IMR-90 (cell line): ENCODE results near the gene HMGCS2. TPM values are rescaled to one million over a fixed set of nuclear protein-coding genes. Genes with fewer than 3 reads are reported as not detected.

ENCODE experiments used
- ATAC-seq: fragments of 200-7000 bp; cut with Tn5 transposase; 2 replicates; pipeline ENCODE4 v1.9.1; 2020; ENCODE audit warnings: low read depth, mild to moderate bottlenecking, moderate library complexity
- BruUV-seq: library from RNA; stranded (reverse); fragments of 400-500 nt; replicated peaks from 2 replicates; lab custom pipeline; 2021; lab: Mats Ljungman, UMichigan
- CTCF ChIA-PET: fragments of 300-600 bp; formaldehyde crosslinking; extraction: SDS; loops from one replicate; lab custom pipeline; 2021; ENCODE audit warnings: antibody characterized with exemption; lab: Yijun Ruan, JAX
- POLR2A ChIA-PET: fragments of 300-600 bp; sonication (Branson Sonifier 250); formaldehyde crosslinking; loops from one replicate; lab custom pipeline; 2022; ENCODE audit warnings: antibody characterized with exemption; ENCODE audit not compliant: unreplicated experiment; lab: Charles Lee
- DNase-seq: peaks from one replicate; pipeline ENCODE4 v3.0.0; 2013
- H2AFZ ChIP-seq: replicated peaks from 2 replicates; pipeline ENCODE3; 2013; ENCODE audit warnings: low read length, mild to moderate bottlenecking; ENCODE audit not compliant: poor library complexity
- H2AK5ac ChIP-seq: 2 replicates; pipeline ENCODE4 v1.6.1; 2013; ENCODE audit warnings: low read depth, low read length, inconsistent platforms
- H2AK9ac ChIP-seq: replicated peaks from 2 replicates; pipeline ENCODE3; 2013; ENCODE audit warnings: mild to moderate bottlenecking, low read depth, low read length, moderate library complexity; ENCODE audit not compliant: poor library complexity
- H2BK120ac ChIP-seq: 2 replicates; pipeline ENCODE4 v1.6.1; 2013; ENCODE audit warnings: low read depth, low read length, inconsistent platforms
- H2BK15ac ChIP-seq: 3 replicates; pipeline ENCODE4 v1.6.1; 2013; ENCODE audit warnings: low read depth, low read length, inconsistent platforms
- H2BK20ac ChIP-seq: 2 replicates; pipeline ENCODE4 v1.6.1; 2013; ENCODE audit warnings: low read depth, mild to moderate bottlenecking, inconsistent platforms, low read length, moderate library complexity
- H2BK5ac ChIP-seq: 2 replicates; pipeline ENCODE4 v1.6.1; 2013; ENCODE audit warnings: mild to moderate bottlenecking, low read depth, low read length, inconsistent platforms; ENCODE audit not compliant: poor library complexity, severe bottlenecking
- H3K14ac ChIP-seq: replicated peaks from 2 replicates; pipeline ENCODE4 v1.6.1; 2013; ENCODE audit warnings: low read depth, low read length, inconsistent platforms
- H3K18ac ChIP-seq: 2 replicates; pipeline ENCODE4 v1.6.1; 2013; ENCODE audit warnings: low read depth, low read length, control low read depth
- H3K23ac ChIP-seq: 2 replicates; pipeline ENCODE4 v1.6.1; 2013; ENCODE audit warnings: low read depth, low read length, inconsistent platforms
- H3K27ac ChIP-seq: 2 replicates; pipeline ENCODE4 v1.5.1; 2013; ENCODE audit warnings: mild to moderate bottlenecking, control low read depth, low read length; ENCODE audit not compliant: insufficient read depth
- H3K27me3 ChIP-seq: 2 replicates; pipeline ENCODE4 v1.6.1; 2013; ENCODE audit warnings: low read length; ENCODE audit not compliant: control insufficient read depth, insufficient read depth
- H3K36me3 ChIP-seq: 2 replicates; pipeline ENCODE4 v1.6.1; 2013; ENCODE audit warnings: low read length, mixed read lengths; ENCODE audit not compliant: control insufficient read depth, insufficient read depth
- H3K4ac ChIP-seq: 2 replicates; pipeline ENCODE4 v1.6.1; 2013; ENCODE audit warnings: low read depth, low read length, inconsistent platforms
- H3K4me1 ChIP-seq: 2 replicates; pipeline ENCODE4 v1.6.1; 2013; ENCODE audit warnings: low read length, mixed read lengths; ENCODE audit not compliant: control insufficient read depth, insufficient read depth
- H3K4me2 ChIP-seq: 2 replicates; pipeline ENCODE4 v1.6.1; 2013; ENCODE audit warnings: low read depth, mild to moderate bottlenecking, control low read depth, low read length, moderate library complexity
- H3K4me3 ChIP-seq: 2 replicates; pipeline ENCODE4 v1.5.1; 2013; ENCODE audit warnings: low read depth, mild to moderate bottlenecking, control low read depth, low read length, moderate library complexity; ENCODE audit not compliant: insufficient read depth
- H3K56ac ChIP-seq: 2 replicates; pipeline ENCODE4 v1.6.1; 2013; ENCODE audit warnings: low read length, inconsistent platforms; ENCODE audit not compliant: insufficient read depth; ENCODE audit errors: extremely low read depth
- H3K79me1 ChIP-seq, 2 experiments: 2 replicates each; pipeline ENCODE4 v1.6.1; 2013; ENCODE audit warnings: low read length in 2 of 2, inconsistent platforms in 1 of 2, low read depth in 1 of 2
- H3K9ac ChIP-seq: 2 replicates; pipeline ENCODE4 v1.6.1; 2013; ENCODE audit warnings: low read depth, low read length, control low read depth
- H3K9me1 ChIP-seq: 2 replicates; pipeline ENCODE4 v1.6.1; 2013; ENCODE audit warnings: low read length, inconsistent platforms; ENCODE audit not compliant: insufficient read depth
- H3K9me3 ChIP-seq: 2 replicates; pipeline ENCODE4 v1.6.1; 2013; ENCODE audit warnings: low read length; ENCODE audit not compliant: control insufficient read depth, insufficient read depth
- H4K20me1 ChIP-seq: 2 replicates; pipeline ENCODE4 v1.6.1; 2013; ENCODE audit warnings: low read length, inconsistent platforms; ENCODE audit not compliant: insufficient read depth
- H4K5ac ChIP-seq: 2 replicates; pipeline ENCODE4 v1.6.1; 2013; ENCODE audit warnings: mild to moderate bottlenecking, low read depth, low read length, control low read depth
- H4K8ac ChIP-seq, 2 experiments: 2 replicates each; pipeline ENCODE4 v1.6.1; 2013; ENCODE audit warnings: low read depth in 2 of 2, low read length in 2 of 2, control low read depth in 1 of 2, inconsistent platforms in 1 of 2
- H4K91ac ChIP-seq: 2 replicates; pipeline ENCODE4 v1.6.1; 2013; ENCODE audit warnings: low read depth, low read length, inconsistent platforms; ENCODE audit not compliant: insufficient read depth
- MXI1 ChIP-seq: IDR thresholded peaks from 2 replicates; pipeline ENCODE4 v1.6.1; 2012; ENCODE audit warnings: low read depth, mild to moderate bottlenecking, low read length, moderate library complexity, borderline replicate concordance
- NFE2L2 ChIP-seq: fragments of 150-350 bp; IDR thresholded peaks from 2 replicates; pipeline ENCODE4 v1.6.1; 2016; ENCODE audit warnings: low read depth, mild to moderate bottlenecking, low read length
- RFX5 ChIP-seq: IDR thresholded peaks from 2 replicates; pipeline ENCODE4 v1.8.0; 2012; ENCODE audit warnings: low read depth, mild to moderate bottlenecking, low read length, moderate library complexity
- SMC3 ChIP-seq: fragments of 150-350 bp; IDR thresholded peaks from 2 replicates; pipeline ENCODE4 v1.6.1; 2016; ENCODE audit warnings: low read depth, mild to moderate bottlenecking, antibody characterized with exemption, low read length, moderate library complexity
- WGBS, 2 experiments: methylation state at CpG; one replicate each; pipeline versions ENCODE4 v1.1.5 to v1.1.7; 2013; ENCODE audit warnings: missing lambda C conversion rate in 2 of 2; ENCODE audit not compliant: insufficient read length in 1 of 2; ENCODE audit errors: extremely low coverage in 2 of 2; 5-methylcytosine and 5-hydroxymethylcytosine counted together
- dilution Hi-C: fragments of 300-500 bp; cut with HindIII; formaldehyde crosslinking; loops from one replicate; pipeline ENCODE4 v1.14.3; 2018; ENCODE audit warnings: low sequenced_read_pairs; ENCODE audit not compliant: unreplicated experiment
- in situ Hi-C: fragments of 300-500 bp; cut with MboI; formaldehyde crosslinking; loops from 3 replicates; pipeline ENCODE4 v1.14.3; 2019; ENCODE audit warnings: low sequenced_read_pairs, inconsistent platforms, mixed read lengths
- intact Hi-C: fragments of 100-400 bp; cut with micrococcal nuclease; formaldehyde crosslinking; loops from 2 replicates; pipeline ENCODE4 v1.10.0; 2022
- polyA plus RNA-seq, 3 experiments: library from polyadenylated mRNA; depleted of rRNA; stranded (reverse); fragments of >200 nt; gene quantifications; 2 replicates each; pipeline ENCODE4 v1.2.3, GENCODE V29; 2012; ENCODE audit warnings: low replicate concordance in 1 of 3
- total RNA-seq: library from RNA; depleted of rRNA; stranded (reverse); fragments of >200 nt; gene quantifications from 2 replicates; pipeline ENCODE4 v1.2.3, GENCODE V29; 2012
- TF ChIP-seq, protein P1 (sequence below): fragments of 150-350 bp; IDR thresholded peaks from 2 replicates; pipeline ENCODE4 v1.6.1; 2017; ENCODE audit warnings: mild to moderate bottlenecking, antibody characterized with exemption, low read length, low read depth

HMGCS2 gene
- total and polyA plus RNA-seq, 2 of the 4 experiments (the other 2 are of a cell fraction), result not detected

DNA sequence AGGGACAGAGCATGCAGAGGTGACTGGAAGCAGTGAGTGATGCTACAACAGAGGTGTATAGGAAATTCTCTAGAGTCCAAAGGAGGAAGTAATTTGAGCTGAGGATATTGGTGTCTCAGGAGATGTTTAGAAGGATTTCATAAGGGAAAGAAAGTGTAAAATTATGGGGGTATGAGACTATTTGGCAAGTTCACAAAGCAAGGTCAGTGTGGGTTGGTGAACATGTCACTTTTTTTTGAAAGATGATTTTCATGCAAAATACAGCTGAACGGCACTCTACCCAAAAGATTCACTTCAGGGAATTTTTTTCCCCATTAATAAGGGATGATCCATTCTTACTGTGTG, 24.1 kb downstream of the HMGCS2 start:
- Histone ChIP-seq H3K36me3 (peaks cover 39% of the 10 kb centered on the region; the same call in 1 of the 2 replicates), H3K23ac (no peak overlapping the region), H3K27ac (no peak overlapping the region), H3K4ac (no peak overlapping the region), H2AK9ac (no peak overlapping the region), H3K56ac (no peak overlapping the region), H3K9me1 (no peaks in the 10 kb centered on the region; the same call in 1 of the 2 replicates), H2BK5ac (no peak overlapping the region), H2BK20ac (no peak overlapping the region), H2BK120ac (no peak overlapping the region), H2BK15ac (no peak overlapping the region), H3K9ac (no peak overlapping the region), H3K4me3 (no peak overlapping the region), H2AK5ac (no peak overlapping the region), H2AFZ (no peak overlapping the region), H3K79me1 (no peaks in the 10 kb centered on the region), H4K20me1 (peaks cover 5% of the 10 kb centered on the region; the same call in 1 of the 2 replicates), H4K5ac (no peak overlapping the region), H4K8ac (no peak overlapping the region), H3K4me1 (peaks cover 13% of the 10 kb centered on the region), H4K91ac (no peak overlapping the region), H3K14ac (no peak overlapping the region), H3K4me2 (no peak overlapping the region), H3K27me3 (peaks cover 3% of the 10 kb centered on the region; the same call in 1 of the 2 replicates), H3K9me3 (no peaks in the 10 kb centered on the region), H3K18ac (no peak overlapping the region)
- WGBS, 2 experiments, result no CpG with 5 or more reads among the region's 1 CpG
- TF ChIP-seq, protein P1, sequence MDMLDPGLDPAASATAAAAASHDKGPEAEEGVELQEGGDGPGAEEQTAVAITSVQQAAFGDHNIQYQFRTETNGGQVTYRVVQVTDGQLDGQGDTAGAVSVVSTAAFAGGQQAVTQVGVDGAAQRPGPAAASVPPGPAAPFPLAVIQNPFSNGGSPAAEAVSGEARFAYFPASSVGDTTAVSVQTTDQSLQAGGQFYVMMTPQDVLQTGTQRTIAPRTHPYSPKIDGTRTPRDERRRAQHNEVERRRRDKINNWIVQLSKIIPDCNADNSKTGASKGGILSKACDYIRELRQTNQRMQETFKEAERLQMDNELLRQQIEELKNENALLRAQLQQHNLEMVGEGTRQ, result no peak
- TF ChIP-seq RFX5 (no peak), SMC3 (no peak), NFE2L2 (no peak), MXI1 (no peak)
- dilution Hi-C loops, result no loop called here
- intact Hi-C loops, result loop anchor here (2.0 to 10.0 kb wide), 4 partner anchors 34 to 180 kb away; no protein-coding TSS in a partner anchor
- in situ Hi-C loops, result no loop called here
- no peak for ATAC-seq
- no TSS peak for BruUV-seq
- no peak for DNase-seq
- CTCF ChIA-PET, result interaction anchor here (0.6 to 2.3 kb wide), 3 partner anchors 18 to 57 kb away, joined by 3 to 9 read pairs (median 3); no protein-coding TSS in a partner anchor
- POLR2A ChIA-PET, result no interaction called here
